Adrenal gland (tissue), 5 donors: ENCODE data around the gene FTSJ3.

Experiments used
- POLR2A ChIP-seq, 2 donors: fragments of 450-650 bp; IDR thresholded peaks; one replicate each; pipeline ENCODE4 v1.6.1; 2017; ENCODE audit warnings: antibody characterized with exemption in 2 of 2, mild to moderate bottlenecking in 2 of 2, moderate library complexity in 1 of 2
- TF ChIP-seq, protein P1 (sequence below), 6 experiments: fragments of 450-650 bp in 4 of 6; fragments of 200-600 bp in 2 of 6; sonication (generic) in 1 of 6; IDR thresholded peaks; 1 replicate in 5 of 6; 2 replicates in 1 of 6; pipeline versions ENCODE4 v1.5.1 to v1.8.0; 2016 to 2021; ENCODE audit warnings: antibody characterized with exemption in 6 of 6, mild to moderate bottlenecking in 2 of 6, moderate library complexity in 1 of 6
- donor health status: DM: no; HTN: no; CAD: no.

DNA sequence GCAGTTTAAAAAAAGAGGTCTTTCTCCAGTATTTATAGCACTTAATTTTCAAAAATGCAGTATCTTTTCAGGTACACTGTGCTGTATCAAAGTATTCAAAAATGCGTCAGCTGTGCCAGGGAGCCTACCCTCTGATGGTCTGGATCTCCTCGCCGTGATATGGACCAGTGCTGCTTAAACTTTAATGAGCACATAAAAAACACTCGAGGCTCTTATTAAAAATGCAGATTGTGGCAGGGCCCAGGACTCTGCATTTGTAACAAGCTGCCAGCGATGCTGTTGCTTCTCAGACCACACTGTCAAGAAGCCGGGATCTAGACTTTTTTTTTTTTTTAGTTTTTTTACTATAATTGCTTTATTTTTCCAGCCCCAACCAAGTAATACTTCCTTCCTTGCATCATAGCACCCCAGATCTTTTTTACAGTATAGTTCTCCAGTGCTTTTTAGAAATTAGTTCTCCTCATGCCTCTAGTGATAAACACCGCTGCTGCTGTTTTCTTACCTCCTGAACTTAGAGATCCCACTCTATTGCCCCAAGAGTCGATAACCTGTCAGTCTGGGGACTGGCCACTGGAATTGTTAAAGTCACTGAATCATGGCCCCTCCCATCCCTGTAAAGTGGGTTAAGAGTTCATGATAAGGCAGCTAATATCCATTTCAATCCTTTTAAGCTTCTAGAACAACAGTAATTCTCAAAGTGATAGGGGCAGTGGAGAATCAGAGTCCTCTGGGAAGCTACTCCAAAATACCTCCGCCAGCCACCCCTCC, 16.6 kb upstream of the FTSJ3 start:
- TF ChIP-seq, protein P1, sequence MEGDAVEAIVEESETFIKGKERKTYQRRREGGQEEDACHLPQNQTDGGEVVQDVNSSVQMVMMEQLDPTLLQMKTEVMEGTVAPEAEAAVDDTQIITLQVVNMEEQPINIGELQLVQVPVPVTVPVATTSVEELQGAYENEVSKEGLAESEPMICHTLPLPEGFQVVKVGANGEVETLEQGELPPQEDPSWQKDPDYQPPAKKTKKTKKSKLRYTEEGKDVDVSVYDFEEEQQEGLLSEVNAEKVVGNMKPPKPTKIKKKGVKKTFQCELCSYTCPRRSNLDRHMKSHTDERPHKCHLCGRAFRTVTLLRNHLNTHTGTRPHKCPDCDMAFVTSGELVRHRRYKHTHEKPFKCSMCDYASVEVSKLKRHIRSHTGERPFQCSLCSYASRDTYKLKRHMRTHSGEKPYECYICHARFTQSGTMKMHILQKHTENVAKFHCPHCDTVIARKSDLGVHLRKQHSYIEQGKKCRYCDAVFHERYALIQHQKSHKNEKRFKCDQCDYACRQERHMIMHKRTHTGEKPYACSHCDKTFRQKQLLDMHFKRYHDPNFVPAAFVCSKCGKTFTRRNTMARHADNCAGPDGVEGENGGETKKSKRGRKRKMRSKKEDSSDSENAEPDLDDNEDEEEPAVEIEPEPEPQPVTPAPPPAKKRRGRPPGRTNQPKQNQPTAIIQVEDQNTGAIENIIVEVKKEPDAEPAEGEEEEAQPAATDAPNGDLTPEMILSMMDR (IDR thresholded peaks at IDR 0.05): no peak
- no peak for TF ChIP-seq POLR2A (IDR thresholded peaks at IDR 0.05)
